HG03045 (cell line): ENCODE results near the gene MAZ.
"Not testable (repeated sequence)": the region's sequence is repeated elsewhere in the genome, so short reads cannot be mapped to it uniquely, and the experiment has no call there.

Source experiments
- ATAC-seq: cut with Tn5 transposase; IDR thresholded peaks from one replicate; pipeline ENCODE4 v1.9.1; 2021; ENCODE audit warnings: mild to moderate bottlenecking, moderate library complexity; ENCODE audit not compliant: unreplicated experiment

Gene MAZ

GRCh38 chr16:29821643-29822115 is 15.3 kb downstream of the MAZ start:
- no peak for ATAC-seq

GRCh38 chr16:29824589-29825144 is 18.3 kb downstream of the MAZ start:
- no peak for ATAC-seq

GRCh38 chr16:29825145-29826044 is 19.1 kb downstream of the MAZ start:
- ATAC-seq, result no peak

GRCh38 chr16:29826342-29826695 is 20.0 kb downstream of the MAZ start:
- ATAC-seq, result no peak

- no peak for ATAC-seq
These were observed 24.4 kb downstream of the MAZ start for GRCh38 chr16:29830774-29831173.

- ATAC-seq, result no peak
These were observed 25.2 kb downstream of the MAZ start for GRCh38 chr16:29831490-29831889.

GRCh38 chr16:29833219-29833618 is 26.9 kb downstream of the MAZ start:
- not testable (repeated sequence) for ATAC-seq

GRCh38 chr16:29834079-29834478 is 27.8 kb downstream of the MAZ start:
- no peak for ATAC-seq

GRCh38 chr16:29835926-29836325 is 29.6 kb downstream of the MAZ start:
- no peak for ATAC-seq

GRCh38 chr16:29836623-29837022 is 30.3 kb downstream of the MAZ start:
- no peak for ATAC-seq

GRCh38 chr16:29837841-29838240 is 31.5 kb downstream of the MAZ start:
- no peak for ATAC-seq

GRCh38 chr16:29839822-29840221 is 33.5 kb downstream of the MAZ start:
- no peak for ATAC-seq

- ATAC-seq, result no peak
These were observed 33.9 kb downstream of the MAZ start for GRCh38 chr16:29840240-29840639.

- ATAC-seq, result no peak
These were observed 35.3 kb downstream of the MAZ start for GRCh38 chr16:29841631-29842030.

GRCh38 chr16:29842732-29843346 is 36.5 kb downstream of the MAZ start:
- ATAC-seq, result no peak

GRCh38 chr16:29843931-29844330 is 37.6 kb downstream of the MAZ start:
- no peak for ATAC-seq

GRCh38 chr16:29844575-29845331 is 38.4 kb downstream of the MAZ start:
- no peak for ATAC-seq

GRCh38 chr16:29845656-29846055 is 39.3 kb downstream of the MAZ start:
- ATAC-seq, result no peak

- ATAC-seq, result no peak
These were observed 42.3 kb downstream of the MAZ start for GRCh38 chr16:29848420-29849297.

GRCh38 chr16:29849505-29849904 is 43.2 kb downstream of the MAZ start:
- no peak for ATAC-seq
